T-helper 1 cell (primary cell): ENCODE results near the gene SLFN14.
"Not testable (repeated sequence)": the region's sequence is repeated elsewhere in the genome, so short reads cannot be mapped to it uniquely, and the experiment has no call there.

Source experiments
- DNase-seq, 5 donors: peaks; one replicate each; pipeline ENCODE4 v3.0.0-alpha.2; 2012 to 2020

Gene SLFN14

GRCh38 chr17:35519906-35520442 is 40.6 kb downstream of the SLFN14 start:
- DNase-seq: no peak

DNA sequence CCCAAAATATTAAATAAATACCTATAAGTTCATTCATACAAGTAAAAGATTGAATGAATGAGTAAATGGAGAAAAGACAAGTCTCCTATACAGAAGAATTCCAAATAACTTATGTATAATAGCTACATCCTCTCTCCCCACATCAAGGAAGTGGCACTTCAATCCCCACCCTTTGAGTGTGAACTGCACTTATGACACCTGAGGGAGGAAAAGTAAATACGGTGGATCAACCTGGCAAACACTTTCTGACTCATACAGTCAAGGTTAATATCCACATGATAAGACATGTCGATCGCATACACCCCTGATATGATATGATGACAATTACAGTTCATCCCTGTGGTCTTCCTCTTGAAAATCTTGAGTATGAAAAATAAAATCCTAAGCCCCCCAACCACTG is 41.2 kb downstream of the SLFN14 start:
- DNase-seq: no peak

DNA sequence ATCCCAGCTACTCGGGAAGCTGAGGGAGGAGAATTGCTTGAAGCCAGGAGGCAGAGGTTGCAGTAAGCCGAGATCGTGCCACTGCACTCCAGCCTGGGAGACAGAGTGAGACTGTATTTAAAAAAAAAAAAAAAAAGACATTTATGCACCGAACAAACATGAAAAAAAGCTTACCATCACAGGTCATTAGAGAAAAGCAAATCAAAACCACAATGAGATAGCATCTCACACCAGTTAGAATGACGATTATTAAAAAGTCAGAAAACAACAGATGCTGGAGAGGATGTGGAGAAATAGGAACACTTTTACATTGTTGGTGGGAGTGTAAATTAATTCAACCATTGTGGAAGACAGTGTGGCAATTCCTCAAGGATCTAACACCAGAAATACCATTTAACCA is 42.2 kb downstream of the SLFN14 start:
- not testable (repeated sequence) for DNase-seq

GRCh38 chr17:35515027-35515426 is 45.6 kb downstream of the SLFN14 start:
- no peak for DNase-seq

DNA sequence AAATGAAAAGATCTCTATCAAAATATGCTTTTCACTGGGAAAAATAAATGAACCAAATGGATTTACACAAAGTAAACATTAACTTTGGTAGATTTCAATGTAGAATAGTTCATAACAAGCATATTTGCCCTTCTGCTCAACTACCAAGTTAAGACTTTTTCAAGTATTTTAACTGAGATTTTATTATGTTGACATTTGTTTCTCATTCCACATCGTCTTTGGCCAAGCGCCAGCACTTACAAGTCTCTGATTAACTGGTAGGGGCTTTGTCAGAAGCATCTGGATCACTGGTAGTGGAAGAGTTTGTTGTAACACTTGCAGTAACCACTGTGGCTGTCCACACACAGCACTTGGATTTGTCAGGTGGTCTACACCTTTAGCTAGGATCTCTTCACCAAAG is 46.1 kb downstream of the SLFN14 start:
- no peak for DNase-seq
